ENCODE results near the gene BIN2. TPM values are rescaled to one million over a fixed set of nuclear protein-coding genes. Genes with fewer than 3 reads are reported as not detected.

Gene BIN2
- not detected in 2 replicates for total RNA-seq

GRCh38 chr12:51323966-51324895, at the start of gene BIN2:
BIN2 (minus strand) TSS chr12:51324174; CDS start chr12:51324102, 72 bp downstream.

GRCh38 chr12:51346581-51346980, 22.6 kb upstream of the BIN2 start, which contains the start of gene CELA1:
CELA1 (minus strand) TSS chr12:51346679; CDS start chr12:51346638, 41 bp downstream.

GRCh38 chr12:51270067-51270950, 53.7 kb downstream of the BIN2 start, which contains the start of gene SMAGP:
SMAGP (minus strand) TSS chr12:51270415; CDS start chr12:51269278, 1,137 bp downstream.

GRCh38 chr12:51238510-51239334, 85.3 kb downstream of the BIN2 start, which contains the start of gene DAZAP2:
DAZAP2 (plus strand) TSS chr12:51238826; CDS start chr12:51238908, 82 bp downstream.

Other genes with a start within 250 kb of the BIN2 start
- 17.9 and 19.1 TPM in 2 replicates for gene CSRNP2, start 240.6 kb downstream of the BIN2 start, total RNA-seq
- 9.4 and 12.1 TPM in 2 replicates for gene TFCP2, start 151.0 kb downstream of the BIN2 start, total RNA-seq
- 2.6 and 7.0 TPM in 2 replicates for gene POU6F1, start 106.1 kb downstream of the BIN2 start, total RNA-seq
- gene DAZAP2, start 85.3 kb downstream of the BIN2 start, total RNA-seq: 231 and 257 TPM in 2 replicates
- 6.6 and 26.0 TPM in 2 replicates for gene SMAGP, start 53.8 kb downstream of the BIN2 start, total RNA-seq
- gene CELA1, start 22.5 kb upstream of the BIN2 start, total RNA-seq: not detected in 2 replicates
- 3.5 and 49.0 TPM in 2 replicates for gene GALNT6, start 67.2 kb upstream of the BIN2 start, total RNA-seq
- 1.9 and 3.4 TPM in 2 replicates for gene SLC4A8, start 100.7 kb upstream of the BIN2 start, total RNA-seq